Neural cell (in vitro differentiated cells): ENCODE results near the gene ST3GAL2. TPM values are rescaled to one million over a fixed set of nuclear protein-coding genes. Genes with fewer than 3 reads are reported as not detected.

ENCODE experiments used
- H2AFZ ChIP-seq: fragments of 200-600, 300-800 bp; sonication (generic), shearing (Covaris generic); 2 replicates; pipeline ENCODE4 v1.6.0; 2014; ENCODE audit warnings: low read depth, mild to moderate bottlenecking, antibody characterized with exemption, low read length, moderate library complexity
- H3F3A ChIP-seq: fragments of 200-600 bp; shearing (Covaris generic); 2 replicates; pipeline ENCODE4 v1.6.1; 2016; ENCODE audit warnings: mild to moderate bottlenecking, moderate library complexity, mixed read lengths, antibody characterized with exemption, low read length; ENCODE audit not compliant: insufficient read depth, poor library complexity, severe bottlenecking
- H3K27ac ChIP-seq: fragments of 200-600, 300-800 bp; sonication (generic), shearing (Covaris generic); 2 replicates; pipeline ENCODE4 v1.5.1; 2014; ENCODE audit warnings: mild to moderate bottlenecking, low read length, moderate library complexity
- H3K27me3 ChIP-seq: fragments of 300-800, 200-600 bp; sonication (generic), shearing (Covaris generic); 2 replicates; pipeline ENCODE4 v1.6.0; 2014; ENCODE audit warnings: mild to moderate bottlenecking, low read depth, low read length, moderate library complexity; ENCODE audit not compliant: insufficient read depth
- H3K36me3 ChIP-seq: fragments of 300-800, 200-600 bp; sonication (generic), shearing (Covaris generic); 2 replicates; pipeline ENCODE4 v1.5.1; 2014; ENCODE audit warnings: mild to moderate bottlenecking, antibody characterized with exemption, low read length, moderate library complexity; ENCODE audit not compliant: insufficient read depth
- H3K4me2 ChIP-seq: fragments of 300-800, 200-600 bp; sonication (generic), shearing (Covaris generic); 2 replicates; pipeline ENCODE4 v1.6.0; 2014; ENCODE audit warnings: mild to moderate bottlenecking, low read length
- H3K4me3 ChIP-seq: fragments of 300-800, 200-600 bp; sonication (generic), shearing (Covaris generic); 2 replicates; pipeline ENCODE4 v1.5.1; 2014; ENCODE audit warnings: mild to moderate bottlenecking, low read length, moderate library complexity
- H3K79me2 ChIP-seq: fragments of 200-600 bp; shearing (Covaris generic); replicated peaks from 2 replicates; pipeline ENCODE4 v1.6.0; 2014; ENCODE audit warnings: mild to moderate bottlenecking, low read length, moderate library complexity; ENCODE audit not compliant: insufficient read depth
- H3K9ac ChIP-seq: fragments of 300-800, 200-600 bp; sonication (generic), shearing (Covaris generic); 2 replicates; pipeline ENCODE4 v1.6.1; 2016; ENCODE audit warnings: mild to moderate bottlenecking, low read length, mixed read lengths
- H3K9me2 ChIP-seq: fragments of 200-600 bp; shearing (Covaris generic); 2 replicates; pipeline ENCODE4 v1.6.1; 2016; ENCODE audit warnings: mild to moderate bottlenecking, low read length, mixed read lengths; ENCODE audit not compliant: insufficient read depth
- H3K9me3 ChIP-seq: fragments of 200-600, 300-800 bp; sonication (generic), shearing (Covaris generic); 2 replicates; pipeline ENCODE4 v1.6.1; 2016; ENCODE audit warnings: mild to moderate bottlenecking, mixed run types, low read length, moderate library complexity, mixed read lengths
- H4K20me1 ChIP-seq: fragments of 200-600 bp; shearing (Covaris generic); 2 replicates; pipeline ENCODE4 v1.6.1; 2016; ENCODE audit warnings: mild to moderate bottlenecking, mixed run types; ENCODE audit not compliant: insufficient read depth
- EP300 ChIP-seq: fragments of 450-650 bp; conservative IDR thresholded peaks from 2 replicates; pipeline ENCODE4 v1.6.1; 2014; ENCODE audit warnings: antibody characterized with exemption, mild to moderate bottlenecking, moderate library complexity; ENCODE audit not compliant: poor library complexity, severe bottlenecking
- EZH2 ChIP-seq: fragments of 200-600, 300-800 bp; shearing (Covaris generic), sonication (generic); IDR thresholded peaks from 2 replicates; pipeline ENCODE4 v1.6.1; 2014; ENCODE audit warnings: antibody characterized with exemption, low read length, borderline replicate concordance, mild to moderate bottlenecking; ENCODE audit not compliant: insufficient read depth, poor library complexity, severe bottlenecking
- MXI1 ChIP-seq: fragments of 450-650 bp; conservative IDR thresholded peaks from 2 replicates; pipeline ENCODE4 v1.6.1; 2014; ENCODE audit warnings: antibody characterized with exemption, mild to moderate bottlenecking; ENCODE audit not compliant: poor library complexity, severe bottlenecking
- POLR2AphosphoS5 ChIP-seq: IDR thresholded peaks from 2 replicates; pipeline ENCODE4 v1.6.1; 2012
- RAD21 ChIP-seq: fragments of 450-650 bp; conservative IDR thresholded peaks from 2 replicates; pipeline ENCODE4 v1.6.1; 2014; ENCODE audit warnings: antibody characterized with exemption, mild to moderate bottlenecking, moderate library complexity
- SMC3 ChIP-seq: fragments of 450-650 bp; conservative IDR thresholded peaks from 2 replicates; pipeline ENCODE4 v1.6.1; 2014; ENCODE audit warnings: antibody characterized with exemption, mild to moderate bottlenecking, moderate library complexity; ENCODE audit not compliant: poor library complexity
- TAF1 ChIP-seq: IDR thresholded peaks from 2 replicates; pipeline ENCODE4 v1.6.1; 2012; ENCODE audit warnings: low read depth
- polyA plus RNA-seq: library from polyadenylated mRNA; depleted of rRNA; stranded (reverse); fragments of >200 nt; gene quantifications from 2 replicates; pipeline ENCODE4 v1.2.3, GENCODE V29; 2014
- TF ChIP-seq, protein P1 (sequence below): fragments of 450-650 bp; IDR thresholded peaks from 2 replicates; pipeline ENCODE4 v1.5.1; 2014; ENCODE audit warnings: antibody characterized with exemption, mild to moderate bottlenecking, moderate library complexity; ENCODE audit not compliant: poor library complexity, severe bottlenecking
- TF ChIP-seq, protein P2 (sequence below): IDR thresholded peaks from 2 replicates; pipeline ENCODE4 v1.6.1; 2012; ENCODE audit warnings: borderline replicate concordance

Gene ST3GAL2
- polyA plus RNA-seq, 1 donor from 2014 or later = 19.4 TPM

DNA sequence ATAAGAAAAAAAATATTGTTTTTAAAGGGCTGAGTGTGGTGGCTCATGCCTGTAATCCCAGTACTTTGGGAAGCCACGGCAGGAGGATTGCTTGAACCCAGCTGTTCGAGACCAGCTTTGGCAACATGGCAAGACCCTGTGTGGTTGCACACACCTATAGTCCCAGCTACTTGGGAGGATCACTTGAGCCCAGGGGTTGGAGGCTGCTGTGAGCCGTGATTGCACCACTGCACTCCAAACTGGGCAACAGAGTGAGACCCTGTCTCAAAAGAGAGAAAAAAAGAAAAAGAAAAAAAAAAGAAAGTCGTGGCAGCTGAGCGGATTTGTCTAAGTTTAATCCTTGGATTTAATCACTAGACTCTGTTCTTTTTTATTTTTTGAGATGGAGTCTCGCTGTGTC is 9.2 kb upstream of the ST3GAL2 start:
- Histone ChIP-seq H3F3A (no peaks in the 10 kb centered on the region), H3K27me3 (no peaks in the 10 kb centered on the region), H3K4me2 (no peak overlapping the region), H3K27ac (no peak overlapping the region), H3K9me3 (no peaks in the 10 kb centered on the region), H4K20me1 (no peaks in the 10 kb centered on the region), H3K9me2 (no peaks in the 10 kb centered on the region), H3K79me2 (no peaks in the 10 kb centered on the region), H2AFZ (no peak overlapping the region), H3K36me3 (no peaks in the 10 kb centered on the region), H3K4me3 (no peak overlapping the region), H3K9ac (no peak overlapping the region)
- TF ChIP-seq SMC3 (no peak), MXI1 (no peak), TAF1 (no peak), RAD21 (no peak), EP300 (no peak), EZH2 (no peak), POLR2AphosphoS5 (no peak)
- TF ChIP-seq, protein P1, sequence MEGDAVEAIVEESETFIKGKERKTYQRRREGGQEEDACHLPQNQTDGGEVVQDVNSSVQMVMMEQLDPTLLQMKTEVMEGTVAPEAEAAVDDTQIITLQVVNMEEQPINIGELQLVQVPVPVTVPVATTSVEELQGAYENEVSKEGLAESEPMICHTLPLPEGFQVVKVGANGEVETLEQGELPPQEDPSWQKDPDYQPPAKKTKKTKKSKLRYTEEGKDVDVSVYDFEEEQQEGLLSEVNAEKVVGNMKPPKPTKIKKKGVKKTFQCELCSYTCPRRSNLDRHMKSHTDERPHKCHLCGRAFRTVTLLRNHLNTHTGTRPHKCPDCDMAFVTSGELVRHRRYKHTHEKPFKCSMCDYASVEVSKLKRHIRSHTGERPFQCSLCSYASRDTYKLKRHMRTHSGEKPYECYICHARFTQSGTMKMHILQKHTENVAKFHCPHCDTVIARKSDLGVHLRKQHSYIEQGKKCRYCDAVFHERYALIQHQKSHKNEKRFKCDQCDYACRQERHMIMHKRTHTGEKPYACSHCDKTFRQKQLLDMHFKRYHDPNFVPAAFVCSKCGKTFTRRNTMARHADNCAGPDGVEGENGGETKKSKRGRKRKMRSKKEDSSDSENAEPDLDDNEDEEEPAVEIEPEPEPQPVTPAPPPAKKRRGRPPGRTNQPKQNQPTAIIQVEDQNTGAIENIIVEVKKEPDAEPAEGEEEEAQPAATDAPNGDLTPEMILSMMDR = no peak
- TF ChIP-seq, protein P2, sequence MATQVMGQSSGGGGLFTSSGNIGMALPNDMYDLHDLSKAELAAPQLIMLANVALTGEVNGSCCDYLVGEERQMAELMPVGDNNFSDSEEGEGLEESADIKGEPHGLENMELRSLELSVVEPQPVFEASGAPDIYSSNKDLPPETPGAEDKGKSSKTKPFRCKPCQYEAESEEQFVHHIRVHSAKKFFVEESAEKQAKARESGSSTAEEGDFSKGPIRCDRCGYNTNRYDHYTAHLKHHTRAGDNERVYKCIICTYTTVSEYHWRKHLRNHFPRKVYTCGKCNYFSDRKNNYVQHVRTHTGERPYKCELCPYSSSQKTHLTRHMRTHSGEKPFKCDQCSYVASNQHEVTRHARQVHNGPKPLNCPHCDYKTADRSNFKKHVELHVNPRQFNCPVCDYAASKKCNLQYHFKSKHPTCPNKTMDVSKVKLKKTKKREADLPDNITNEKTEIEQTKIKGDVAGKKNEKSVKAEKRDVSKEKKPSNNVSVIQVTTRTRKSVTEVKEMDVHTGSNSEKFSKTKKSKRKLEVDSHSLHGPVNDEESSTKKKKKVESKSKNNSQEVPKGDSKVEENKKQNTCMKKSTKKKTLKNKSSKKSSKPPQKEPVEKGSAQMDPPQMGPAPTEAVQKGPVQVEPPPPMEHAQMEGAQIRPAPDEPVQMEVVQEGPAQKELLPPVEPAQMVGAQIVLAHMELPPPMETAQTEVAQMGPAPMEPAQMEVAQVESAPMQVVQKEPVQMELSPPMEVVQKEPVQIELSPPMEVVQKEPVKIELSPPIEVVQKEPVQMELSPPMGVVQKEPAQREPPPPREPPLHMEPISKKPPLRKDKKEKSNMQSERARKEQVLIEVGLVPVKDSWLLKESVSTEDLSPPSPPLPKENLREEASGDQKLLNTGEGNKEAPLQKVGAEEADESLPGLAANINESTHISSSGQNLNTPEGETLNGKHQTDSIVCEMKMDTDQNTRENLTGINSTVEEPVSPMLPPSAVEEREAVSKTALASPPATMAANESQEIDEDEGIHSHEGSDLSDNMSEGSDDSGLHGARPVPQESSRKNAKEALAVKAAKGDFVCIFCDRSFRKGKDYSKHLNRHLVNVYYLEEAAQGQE = no peak

DNA sequence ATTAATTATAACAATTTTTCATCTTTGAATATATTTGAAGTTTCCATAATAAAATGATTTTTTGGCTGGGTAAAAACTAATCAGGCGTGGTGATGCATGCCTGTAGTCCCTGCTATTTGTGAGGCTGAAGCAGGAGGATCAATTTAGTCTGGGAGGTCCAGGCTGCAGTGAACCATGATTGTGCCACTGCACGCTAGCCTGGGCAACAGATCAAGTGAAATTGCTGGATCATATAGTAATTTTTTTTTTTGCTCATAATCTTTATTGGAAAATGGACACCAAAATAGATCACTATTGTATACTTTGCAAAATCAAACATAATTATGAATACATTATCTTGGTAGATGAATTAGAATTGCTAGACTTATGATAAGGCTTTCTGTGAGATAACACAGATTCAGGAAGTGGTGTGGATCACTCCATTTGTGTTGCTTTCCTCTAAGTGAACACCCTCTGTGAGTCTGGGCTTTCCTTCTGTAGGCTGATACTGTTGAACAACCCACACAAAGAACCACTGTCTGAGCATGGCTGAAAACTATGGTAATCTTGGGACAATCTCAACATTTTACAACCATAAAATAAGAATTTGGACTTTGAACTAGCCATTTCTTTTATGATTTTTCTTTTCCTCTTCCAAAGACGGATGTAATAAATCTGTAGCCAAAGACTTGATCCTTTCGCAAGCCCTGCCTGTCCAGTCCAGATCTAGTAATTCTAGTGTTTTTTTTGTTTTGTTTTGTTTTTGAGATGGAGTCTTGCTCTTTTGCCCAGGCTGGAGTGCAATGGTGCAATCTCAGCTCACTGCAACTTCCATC is 5.6 kb upstream of the ST3GAL2 start:
- Histone ChIP-seq H3K9ac (no peak overlapping the region), H4K20me1 (no peaks in the 10 kb centered on the region), H3K4me3 (no peak overlapping the region), H3K4me2 (no peak overlapping the region), H3K9me3 (no peaks in the 10 kb centered on the region), H3F3A (no peaks in the 10 kb centered on the region), H3K9me2 (no peaks in the 10 kb centered on the region), H3K27me3 (no peaks in the 10 kb centered on the region), H3K27ac (no peak overlapping the region), H3K79me2 (no peaks in the 10 kb centered on the region), H2AFZ (no peak overlapping the region), H3K36me3 (no peaks in the 10 kb centered on the region)
- TF ChIP-seq RAD21 (no peak), EP300 (no peak), MXI1 (no peak), POLR2AphosphoS5 (no peak), EZH2 (no peak), TAF1 (no peak)
- TF ChIP-seq, protein P1 = no peak
- TF ChIP-seq, protein P2 = no peak
